NOMO-1 (cell line): ENCODE results near the gene PAX2.

Experiments
- DNase-seq, 2 experiments: peaks; one replicate each; lab custom pipeline; 2025; ENCODE audit not compliant: unreplicated experiment in 2 of 2; lab: John Stamatoyannopoulos, UW

The PAX2 gene

GRCh38 chr10:100831742-100832141 is 86.4 kb downstream of the PAX2 start:
- DNase-seq = no peak

GRCh38 chr10:100835810-100836209 is 90.4 kb downstream of the PAX2 start:
- no peak for DNase-seq

- no peak for DNase-seq
Observed at GRCh38 chr10:100836891-100837290, 91.5 kb downstream of the PAX2 start.

- no peak for DNase-seq
Observed at GRCh38 chr10:100837300-100837699, 91.9 kb downstream of the PAX2 start.

GRCh38 chr10:100838986-100839385 is 93.6 kb downstream of the PAX2 start:
- peak in 1 of 2 experiments; percentile 12 for DNase-seq

- no peak for DNase-seq
Observed at GRCh38 chr10:100841528-100841927, 96.1 kb downstream of the PAX2 start.

- no peak for DNase-seq
Observed at GRCh38 chr10:100847440-100847839, 102.1 kb downstream of the PAX2 start.

GRCh38 chr10:100848770-100849169 is 103.4 kb downstream of the PAX2 start:
- no peak for DNase-seq

GRCh38 chr10:100858261-100858660 is 112.9 kb downstream of the PAX2 start:
- DNase-seq = no peak

GRCh38 chr10:100858747-100859483 is 113.5 kb downstream of the PAX2 start:
- DNase-seq = no peak

GRCh38 chr10:100859484-100859763 is 114.0 kb downstream of the PAX2 start:
- no peak for DNase-seq

GRCh38 chr10:100863433-100863832 is 118.1 kb downstream of the PAX2 start:
- DNase-seq = no peak

GRCh38 chr10:100864036-100864885 is 118.9 kb downstream of the PAX2 start:
- no peak for DNase-seq

GRCh38 chr10:100864978-100865377 is 119.6 kb downstream of the PAX2 start:
- DNase-seq = no peak

- DNase-seq = no peak
Observed at GRCh38 chr10:100866010-100866409, 120.6 kb downstream of the PAX2 start.

- DNase-seq = no peak
Observed at GRCh38 chr10:100866575-100867098, 121.3 kb downstream of the PAX2 start.

GRCh38 chr10:100867261-100867963 is 122.0 kb downstream of the PAX2 start:
- no peak for DNase-seq

GRCh38 chr10:100868382-100868781 is 123.0 kb downstream of the PAX2 start:
- no peak for DNase-seq

GRCh38 chr10:100869399-100869798 is 124.0 kb downstream of the PAX2 start:
- no peak for DNase-seq

- DNase-seq = peak; percentile 30 to 56
Observed at GRCh38 chr10:100872034-100872791, 126.8 kb downstream of the PAX2 start.
